Measurements from ENCODE around the gene DGKA. TPM values are rescaled to one million over a fixed set of nuclear protein-coding genes. Genes with fewer than 3 reads are reported as not detected.
"Not testable (repeated sequence)": the region's sequence is repeated elsewhere in the genome, so short reads cannot be mapped to it uniquely, and the experiment has no call there.

The DGKA gene
- polyA plus RNA-seq, 1 of the 3 experiments (the other 2 are of a cell fraction): 75.9 TPM

DNA sequence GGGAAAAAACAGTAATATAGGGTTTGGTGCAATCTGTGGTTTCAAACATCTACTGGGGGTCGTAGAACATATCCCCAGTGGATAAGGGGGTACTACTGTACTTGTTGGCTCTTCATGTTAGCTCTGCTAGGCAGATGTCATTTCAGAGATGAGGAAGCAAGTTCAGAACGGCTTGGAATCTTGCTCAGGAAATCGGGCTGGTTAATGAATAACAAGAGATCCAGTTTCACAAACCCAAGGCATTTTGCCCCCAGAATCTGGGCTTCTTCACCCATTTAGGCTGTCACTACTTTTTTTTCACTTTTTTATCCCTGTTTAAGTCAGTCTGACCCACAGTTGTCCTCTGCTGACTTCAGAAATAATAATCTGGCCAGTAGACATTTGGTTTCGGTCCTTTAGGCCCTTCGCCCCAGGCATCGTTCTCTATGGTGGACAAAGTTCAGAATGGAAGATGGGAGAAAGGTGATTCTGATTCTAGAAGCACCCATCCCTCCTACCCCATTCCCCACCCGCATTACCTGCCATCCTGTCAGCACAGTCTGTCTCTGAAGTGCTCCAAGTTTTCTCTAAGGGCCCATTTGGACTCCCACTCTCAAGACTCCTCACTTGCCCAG lies 70.6 kb downstream of the DGKA start:
- Histone ChIP-seq H3K4me2 (no peak overlapping the region), H3K27me3 (ENCODE audit: insufficient read depth) (no peaks in the 10 kb centered on the region), H3K4me3 (ENCODE audit: low read depth in 2 of 2, low read length in 1 of 2) (no peak overlapping the region), H3K36me3 (replicated peaks in 1 of 2; ENCODE audit: control insufficient read depth in 1 of 2, insufficient read depth in 2 of 2, low read length in 1 of 2) (peaks cover 0 to 9% of the 10 kb centered on the region in 2 experiments), H3K9me2 (no peaks in the 10 kb centered on the region), H3K79me2 (ENCODE audit: insufficient read depth) (peaks cover 9% of the 10 kb centered on the region; the same call in 1 of the 2 replicates), H3K27ac (ENCODE audit: low read depth in 2 of 2, low read length in 1 of 2) (no peak overlapping the region), H3K9me3 (no peaks in the 10 kb centered on the region), H3K9ac (no peak overlapping the region), H2AFZ (ENCODE audit: low read depth) (no peak overlapping the region), H3K4me1 (ENCODE audit: control insufficient read depth in 1 of 2, insufficient read depth in 2 of 2, low read depth in 1 of 2, low read length in 1 of 2) (peaks cover 0 to 3% of the 10 kb centered on the region in 2 experiments; a peak in 1 of 4 replicates), H3F3A (replicated peaks; ENCODE audit: insufficient read depth) (peaks cover 7% of the 10 kb centered on the region), H4K20me1 (ENCODE audit: insufficient read depth) (no peaks in the 10 kb centered on the region)
- CTCF ChIA-PET: interaction anchor here (10.8 kb wide), 1 partner anchor 23 kb away, joined by 183 read pairs; the partner anchor contains the start of gene IKZF4
- 84% methylated on average over 7 of the region's 7 CpGs for WGBS (ENCODE audit: low lambda C conversion rate)
- DNase-seq: no peak
- TF ChIP-seq, protein P1, sequence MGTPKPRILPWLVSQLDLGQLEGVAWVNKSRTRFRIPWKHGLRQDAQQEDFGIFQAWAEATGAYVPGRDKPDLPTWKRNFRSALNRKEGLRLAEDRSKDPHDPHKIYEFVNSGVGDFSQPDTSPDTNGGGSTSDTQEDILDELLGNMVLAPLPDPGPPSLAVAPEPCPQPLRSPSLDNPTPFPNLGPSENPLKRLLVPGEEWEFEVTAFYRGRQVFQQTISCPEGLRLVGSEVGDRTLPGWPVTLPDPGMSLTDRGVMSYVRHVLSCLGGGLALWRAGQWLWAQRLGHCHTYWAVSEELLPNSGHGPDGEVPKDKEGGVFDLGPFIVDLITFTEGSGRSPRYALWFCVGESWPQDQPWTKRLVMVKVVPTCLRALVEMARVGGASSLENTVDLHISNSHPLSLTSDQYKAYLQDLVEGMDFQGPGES (IDR thresholded peaks at IDR 0.05; ENCODE audit: low read depth, low read length): no peak
- no peak for TF ChIP-seq JUND (IDR thresholded peaks at IDR 0.05)
- TF ChIP-seq, protein P2, sequence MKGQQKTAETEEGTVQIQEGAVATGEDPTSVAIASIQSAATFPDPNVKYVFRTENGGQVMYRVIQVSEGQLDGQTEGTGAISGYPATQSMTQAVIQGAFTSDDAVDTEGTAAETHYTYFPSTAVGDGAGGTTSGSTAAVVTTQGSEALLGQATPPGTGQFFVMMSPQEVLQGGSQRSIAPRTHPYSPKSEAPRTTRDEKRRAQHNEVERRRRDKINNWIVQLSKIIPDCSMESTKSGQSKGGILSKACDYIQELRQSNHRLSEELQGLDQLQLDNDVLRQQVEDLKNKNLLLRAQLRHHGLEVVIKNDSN (IDR thresholded peaks at IDR 0.05; ENCODE audit: borderline replicate concordance, low read depth): no peak
- no peak for TF ChIP-seq GATA2 (CRISPR knock-in tag; IDR thresholded peaks at IDR 0.05)
- TF ChIP-seq, protein P3, sequence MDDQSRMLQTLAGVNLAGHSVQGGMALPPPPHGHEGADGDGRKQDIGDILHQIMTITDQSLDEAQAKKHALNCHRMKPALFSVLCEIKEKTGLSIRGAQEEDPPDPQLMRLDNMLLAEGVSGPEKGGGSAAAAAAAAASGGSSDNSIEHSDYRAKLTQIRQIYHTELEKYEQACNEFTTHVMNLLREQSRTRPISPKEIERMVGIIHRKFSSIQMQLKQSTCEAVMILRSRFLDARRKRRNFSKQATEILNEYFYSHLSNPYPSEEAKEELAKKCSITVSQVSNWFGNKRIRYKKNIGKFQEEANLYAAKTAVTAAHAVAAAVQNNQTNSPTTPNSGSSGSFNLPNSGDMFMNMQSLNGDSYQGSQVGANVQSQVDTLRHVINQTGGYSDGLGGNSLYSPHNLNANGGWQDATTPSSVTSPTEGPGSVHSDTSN (IDR thresholded peaks at IDR 0.05): no peak
- no peak for TF ChIP-seq YY1 (IDR thresholded peaks at IDR 0.05; ENCODE audit: low read depth)
- TF ChIP-seq EZH2phosphoT487 (IDR thresholded peaks at IDR 0.05; ENCODE audit: borderline replicate concordance, low read depth): no peak
- TF ChIP-seq NRF1 (IDR thresholded peaks at IDR 0.05; ENCODE audit: low read depth, low read length): no peak
- no peak for TF ChIP-seq FOSL2 (IDR thresholded peaks at IDR 0.05; ENCODE audit: borderline replicate concordance, low read depth)
- TF ChIP-seq SMC3 (IDR thresholded peaks at IDR 0.05; ENCODE audit: low read depth, low read length): no peak
- TF ChIP-seq, protein P4, sequence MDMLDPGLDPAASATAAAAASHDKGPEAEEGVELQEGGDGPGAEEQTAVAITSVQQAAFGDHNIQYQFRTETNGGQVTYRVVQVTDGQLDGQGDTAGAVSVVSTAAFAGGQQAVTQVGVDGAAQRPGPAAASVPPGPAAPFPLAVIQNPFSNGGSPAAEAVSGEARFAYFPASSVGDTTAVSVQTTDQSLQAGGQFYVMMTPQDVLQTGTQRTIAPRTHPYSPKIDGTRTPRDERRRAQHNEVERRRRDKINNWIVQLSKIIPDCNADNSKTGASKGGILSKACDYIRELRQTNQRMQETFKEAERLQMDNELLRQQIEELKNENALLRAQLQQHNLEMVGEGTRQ (IDR thresholded peaks at IDR 0.05; ENCODE audit: borderline replicate concordance, low read depth, low read length): no peak
- no peak for TF ChIP-seq MEF2A (IDR thresholded peaks at IDR 0.05; ENCODE audit: borderline replicate concordance, low read depth)
- TF ChIP-seq TAF1 (IDR thresholded peaks at IDR 0.05; ENCODE audit: borderline replicate concordance, low read depth, low read length): no peak
- TF ChIP-seq FOXM1 (IDR thresholded peaks at IDR 0.05; ENCODE audit: low read depth): no peak
- TF ChIP-seq ELF1 (IDR thresholded peaks at IDR 0.05): no peak
- TF ChIP-seq TEAD4 (IDR thresholded peaks at IDR 0.05; ENCODE audit: borderline replicate concordance, insufficient read depth): no peak
- no peak for TF ChIP-seq RCOR1 (IDR thresholded peaks at IDR 0.05; ENCODE audit: low read length)
- TF ChIP-seq, protein P5, sequence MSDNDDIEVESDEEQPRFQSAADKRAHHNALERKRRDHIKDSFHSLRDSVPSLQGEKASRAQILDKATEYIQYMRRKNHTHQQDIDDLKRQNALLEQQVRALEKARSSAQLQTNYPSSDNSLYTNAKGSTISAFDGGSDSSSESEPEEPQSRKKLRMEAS (IDR thresholded peaks at IDR 0.05; ENCODE audit: low read depth): no peak
- no peak for TF ChIP-seq POLR2AphosphoS5 (IDR thresholded peaks at IDR 0.05; ENCODE audit: low read depth, low read length)
- no peak for TF ChIP-seq CHD2 (IDR thresholded peaks at IDR 0.05; ENCODE audit: low read length, partially characterized antibody)
- POLR2A ChIA-PET: no interaction called here

DNA sequence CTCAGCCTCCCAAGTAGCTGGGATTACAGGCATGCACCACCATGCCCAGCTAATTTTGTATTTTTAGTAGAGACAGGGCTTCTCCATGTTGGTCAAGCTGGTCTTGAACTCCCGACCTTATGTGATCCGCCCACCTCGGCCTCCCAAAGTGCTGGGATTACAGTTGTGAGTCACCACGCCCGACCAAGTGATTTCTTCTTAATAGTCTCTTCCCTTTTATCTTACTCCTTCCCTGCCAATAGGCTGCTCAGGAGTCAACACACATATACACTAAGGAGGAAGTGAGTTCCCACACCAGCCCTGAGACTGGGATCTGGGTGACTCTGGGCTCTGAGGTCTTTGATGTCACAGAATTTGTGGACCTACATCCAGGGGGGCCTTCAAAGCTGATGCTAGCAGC lies 72.4 kb downstream of the DGKA start:
- CTCF ChIA-PET: interaction anchor here (0.6 to 1.2 kb wide), 3 partner anchors 26 to 63 kb away, joined by 3 to 5 read pairs (median 4); no protein-coding TSS in a partner anchor
- H3K4me2 ChIP-seq; H2AFZ ChIP-seq (ENCODE audit: low read depth); H3K4me1 ChIP-seq (ENCODE audit: control insufficient read depth in 1 of 2, insufficient read depth in 2 of 2, low read depth in 1 of 2, low read length in 1 of 2); H3K9me3 ChIP-seq; DNase-seq; H3K36me3 ChIP-seq (replicated peaks in 1 of 2; ENCODE audit: control insufficient read depth in 1 of 2, insufficient read depth in 2 of 2, low read length in 1 of 2); H3K9ac ChIP-seq; H3K27me3 ChIP-seq (ENCODE audit: insufficient read depth); H4K20me1 ChIP-seq (ENCODE audit: insufficient read depth); H3K27ac ChIP-seq (ENCODE audit: low read depth in 2 of 2, low read length in 1 of 2); H3K79me2 ChIP-seq (ENCODE audit: insufficient read depth); H3K9me2 ChIP-seq; POLR2A ChIA-PET; H3K4me3 ChIP-seq (ENCODE audit: low read depth in 2 of 2, low read length in 1 of 2); H3F3A ChIP-seq (replicated peaks; ENCODE audit: insufficient read depth): not testable (repeated sequence)
- 96% methylated on average over 5 of the region's 5 CpGs for WGBS (ENCODE audit: low lambda C conversion rate)
